ENCODE data around the gene PARP14.
"Not testable (repeated sequence)": the region's sequence is repeated elsewhere in the genome, so short reads cannot be mapped to it uniquely, and the experiment has no call there.

The PARP14 gene

GRCh38 chr3:122745369-122746021 lies 64.9 kb downstream of the PARP14 start:
- no peak for DNase-seq (ENCODE audit: low read depth)
- no peak for TF ChIP-seq MYC (IDR thresholded peaks at IDR 0.05; ENCODE audit: low read depth, low read length)
- no peak overlapping the region for H3K4me3 ChIP-seq (ENCODE audit: low read depth, low read length)

GRCh38 chr3:122747295-122747694 lies 66.7 kb downstream of the PARP14 start:
- not testable (repeated sequence) for DNase-seq (ENCODE audit: low read depth); H3K4me3 ChIP-seq (ENCODE audit: low read depth, low read length)

GRCh38 chr3:122748347-122748746 lies 67.7 kb downstream of the PARP14 start:
- no peak for DNase-seq (ENCODE audit: low read depth)
- H3K4me3 ChIP-seq (ENCODE audit: low read depth, low read length), result no peak overlapping the region
- TF ChIP-seq CTCF (IDR thresholded peaks at IDR 0.05; ENCODE audit: low read depth, low read length), result no peak
- no peak for TF ChIP-seq POLR2A (IDR thresholded peaks at IDR 0.05; ENCODE audit: extremely low read depth, insufficient read length)
- TF ChIP-seq MYC (IDR thresholded peaks at IDR 0.05; ENCODE audit: low read depth, low read length), result no peak
- TF ChIP-seq MAX (IDR thresholded peaks at IDR 0.05; ENCODE audit: low read depth, low read length), result no peak

- peak; percentile 68 for DNase-seq (ENCODE audit: low read depth)
- TF ChIP-seq MAX (IDR thresholded peaks at IDR 0.05; ENCODE audit: low read depth, low read length), result no peak
- peak; percentile 83 for TF ChIP-seq CTCF (IDR thresholded peaks at IDR 0.05; ENCODE audit: low read depth, low read length)
- no peak overlapping the region for H3K4me3 ChIP-seq (ENCODE audit: low read depth, low read length)
Measured at GRCh38 chr3:122754929-122755328, 74.3 kb downstream of the PARP14 start.

- no peak for TF ChIP-seq MAX (IDR thresholded peaks at IDR 0.05; ENCODE audit: low read depth, low read length)
- no peak overlapping the region for H3K4me3 ChIP-seq (ENCODE audit: low read depth, low read length)
- no peak for DNase-seq (ENCODE audit: low read depth)
Measured at GRCh38 chr3:122755491-122755890, 74.9 kb downstream of the PARP14 start.

GRCh38 chr3:122758877-122759560 lies 78.4 kb downstream of the PARP14 start:
- TF ChIP-seq MYC (IDR thresholded peaks at IDR 0.05; ENCODE audit: low read depth, low read length), result no peak
- no peak for TF ChIP-seq POLR2A (IDR thresholded peaks at IDR 0.05; ENCODE audit: extremely low read depth, insufficient read length)
- no peak for TF ChIP-seq CTCF (IDR thresholded peaks at IDR 0.05; ENCODE audit: low read depth, low read length)
- TF ChIP-seq MAX (IDR thresholded peaks at IDR 0.05; ENCODE audit: low read depth, low read length), result no peak; the same call in 1 of the 2 replicates
- peak; percentile 49 for DNase-seq (ENCODE audit: low read depth)
- H3K4me3 ChIP-seq (ENCODE audit: low read depth, low read length), result no peak overlapping the region

- no peak for DNase-seq (ENCODE audit: low read depth)
- TF ChIP-seq MAX (IDR thresholded peaks at IDR 0.05; ENCODE audit: low read depth, low read length) (no peak), CTCF (IDR thresholded peaks at IDR 0.05; ENCODE audit: low read depth, low read length) (no peak), POLR2A (IDR thresholded peaks at IDR 0.05; ENCODE audit: extremely low read depth, insufficient read length) (no peak), MYC (IDR thresholded peaks at IDR 0.05; ENCODE audit: low read depth, low read length) (no peak)
- H3K4me3 ChIP-seq (ENCODE audit: low read depth, low read length), result no peak overlapping the region
Measured at GRCh38 chr3:122760453-122761271, 80.0 kb downstream of the PARP14 start.

All from NB4 (cell line).